Neural progenitor cell (in vitro differentiated cells): ENCODE measurements around the gene EDN2. TPM values are rescaled to one million over a fixed set of nuclear protein-coding genes. Genes with fewer than 3 reads are reported as not detected.

Experiments
- DNase-seq: peaks from one replicate; pipeline ENCODE4 v3.0.0-alpha.2; 2016; ENCODE audit warnings: low spot score
- H2AFZ ChIP-seq: fragments of 200-600 bp; sonication (generic); replicated peaks from 2 replicates; pipeline ENCODE4 v1.6.1; 2016; ENCODE audit warnings: antibody characterized with exemption
- H3F3A ChIP-seq: fragments of 200-600 bp; sonication (generic); 2 replicates; pipeline ENCODE4 v1.6.1; 2016; ENCODE audit warnings: antibody characterized with exemption, low read depth
- H3K27ac ChIP-seq: fragments of 200-600 bp; sonication (generic); 2 replicates; pipeline ENCODE4 v1.5.1; 2016; ENCODE audit warnings: mild to moderate bottlenecking
- H3K27me3 ChIP-seq: fragments of 200-600 bp; sonication (generic); 2 replicates; pipeline ENCODE4 v1.6.1; 2016; ENCODE audit warnings: mild to moderate bottlenecking, moderate library complexity
- H3K36me3 ChIP-seq: fragments of 200-600 bp; sonication (generic); 2 replicates; pipeline ENCODE4 v1.5.1; 2016
- H3K4me1 ChIP-seq: fragments of 200-600 bp; sonication (generic); 2 replicates; pipeline ENCODE4 v1.6.1; 2016; ENCODE audit warnings: mixed run types
- H3K4me2 ChIP-seq: fragments of 200-600 bp; sonication (generic); 2 replicates; pipeline ENCODE4 v1.6.1; 2016
- H3K4me3 ChIP-seq: fragments of 200-600 bp; sonication (generic); 2 replicates; pipeline ENCODE4 v1.5.1; 2016
- H3K79me2 ChIP-seq: fragments of 200-600 bp; sonication (generic); 2 replicates; pipeline ENCODE4 v1.6.1; 2016; ENCODE audit warnings: low read depth
- H3K9ac ChIP-seq: fragments of 200-600 bp; sonication (generic); 2 replicates; pipeline ENCODE4 v1.6.1; 2016
- H3K9me3 ChIP-seq: fragments of 200-600 bp; sonication (generic); 2 replicates; pipeline ENCODE4 v1.5.1; 2016; ENCODE audit warnings: low read depth
- H4K20me1 ChIP-seq: fragments of 200-600 bp; sonication (generic); 2 replicates; pipeline ENCODE4 v1.6.1; 2016; ENCODE audit warnings: low read depth
- H3K27ac Mint-ChIP-seq: 3 replicates; pipeline ENCODE4 v1.8.0; 2021; ENCODE audit warnings: mixed read lengths
- H3K27me3 Mint-ChIP-seq: 2 replicates; pipeline ENCODE4 v1.8.0; 2022; ENCODE audit warnings: low read depth, mild to moderate bottlenecking, inconsistent platforms, moderate library complexity, mixed read lengths; ENCODE audit not compliant: insufficient read depth
- H3K36me3 Mint-ChIP-seq: 3 replicates; pipeline ENCODE4 v1.8.0; 2021; ENCODE audit warnings: mixed read lengths
- H3K4me1 Mint-ChIP-seq: 3 replicates; pipeline ENCODE4 v1.8.0; 2021; ENCODE audit warnings: mixed read lengths
- H3K4me3 Mint-ChIP-seq: 3 replicates; pipeline ENCODE4 v1.8.0; 2021; ENCODE audit warnings: mild to moderate bottlenecking, moderate library complexity, mixed read lengths
- H3K9me3 Mint-ChIP-seq: 3 replicates; pipeline ENCODE4 v1.8.0; 2020; ENCODE audit warnings: mixed read lengths
- CTCF ChIP-seq: fragments of 200-600 bp; sonication (generic); IDR thresholded peaks from 2 replicates; pipeline ENCODE4 v1.5.1; 2017; ENCODE audit warnings: antibody characterized with exemption, mild to moderate bottlenecking
- EZH2 ChIP-seq: fragments of 200-600 bp; sonication (generic); IDR thresholded peaks from 2 replicates; pipeline ENCODE4 v1.6.1; 2017; ENCODE audit warnings: antibody characterized with exemption, mild to moderate bottlenecking, moderate library complexity
- EZH2phosphoT487 ChIP-seq: fragments of 200-600 bp; sonication (generic); IDR thresholded peaks from 2 replicates; pipeline ENCODE4 v1.6.1; 2017; ENCODE audit warnings: antibody characterized with exemption
- total RNA-seq: library from RNA; depleted of rRNA; stranded (reverse); fragments of >200 nt; gene quantifications from 2 replicates; pipeline ENCODE4 v1.2.3, GENCODE V29; 2015; ENCODE audit warnings: low replicate concordance

The EDN2 gene
- total RNA-seq, 1 donor from 2014 or later = not detected

GRCh38 chr1:41516168-41517061 is 31.9 kb upstream of the EDN2 start:
- Histone ChIP-seq H3K4me2 (peak overlapping the region; percentile 65), H2AFZ (peak overlapping the region; percentile 93), H3K9ac (no peak overlapping the region), H3K27ac (no peak overlapping the region), H3K27me3 (peaks cover 9% of the 10 kb centered on the region), H3K9me3 (no peaks in the 10 kb centered on the region), H3K4me1 (peaks cover 13% of the 10 kb centered on the region), H4K20me1 (no peaks in the 10 kb centered on the region), H3K4me3 (peak overlapping the region; percentile 20), H3K79me2 (no peaks in the 10 kb centered on the region), H3K36me3 (no peaks in the 10 kb centered on the region), H3F3A (no peaks in the 10 kb centered on the region)
- peaks cover 21% of the 10 kb centered on the region for H3K4me1 Mint-ChIP-seq
- H3K36me3 Mint-ChIP-seq = no peaks in the 10 kb centered on the region
- H3K27me3 Mint-ChIP-seq = peaks cover 8% of the 10 kb centered on the region
- peak overlapping the region; percentile 71 for H3K4me3 Mint-ChIP-seq
- no peaks in the 10 kb centered on the region for H3K9me3 Mint-ChIP-seq
- TF ChIP-seq CTCF = peak; percentile 82
- TF ChIP-seq EZH2phosphoT487 = no peak
- no peak for TF ChIP-seq EZH2
- H3K27ac Mint-ChIP-seq = peak overlapping the region; percentile 87
- DNase-seq = peak; percentile 91

GRCh38 chr1:41515778-41516167 is 31.3 kb upstream of the EDN2 start:
- no peak overlapping the region for H3K27ac Mint-ChIP-seq
- peaks cover 21% of the 10 kb centered on the region for H3K4me1 Mint-ChIP-seq

GRCh38 chr1:41515131-41515678 is 30.7 kb upstream of the EDN2 start:
- no peaks in the 10 kb centered on the region for H3K79me2 ChIP-seq
- TF ChIP-seq EZH2phosphoT487 = no peak
- no peak for TF ChIP-seq EZH2
- TF ChIP-seq CTCF = no peak
- H3K4me3 ChIP-seq = no peak overlapping the region
- no peak overlapping the region for H2AFZ ChIP-seq
- no peaks in the 10 kb centered on the region for H3F3A ChIP-seq
- no peaks in the 10 kb centered on the region for H3K36me3 ChIP-seq
- H3K27ac Mint-ChIP-seq = no peak overlapping the region
- H3K27me3 ChIP-seq = peaks cover 9% of the 10 kb centered on the region
- DNase-seq = no peak
- H4K20me1 ChIP-seq = no peaks in the 10 kb centered on the region
- H3K27me3 Mint-ChIP-seq = peaks cover 6% of the 10 kb centered on the region
- no peak overlapping the region for H3K9ac ChIP-seq
- H3K4me1 ChIP-seq = peaks cover 13% of the 10 kb centered on the region
- peak overlapping the region; percentile 38 for H3K4me3 Mint-ChIP-seq
- H3K4me1 Mint-ChIP-seq = peaks cover 21% of the 10 kb centered on the region
- H3K4me2 ChIP-seq = no peak overlapping the region
- no peaks in the 10 kb centered on the region for H3K9me3 Mint-ChIP-seq
- peaks cover under 1% of the 10 kb centered on the region for H3K36me3 Mint-ChIP-seq
- H3K27ac ChIP-seq = no peak overlapping the region
- no peaks in the 10 kb centered on the region for H3K9me3 ChIP-seq

More at GRCh38 chr1:41515778-41516167, 31.3 kb upstream of the EDN2 start:
- H3K9ac ChIP-seq = no peak overlapping the region
- Mint-ChIP-seq H3K4me3 (peak overlapping the region; percentile 48), H3K27me3 (peaks cover 6% of the 10 kb centered on the region), H3K36me3 (no peaks in the 10 kb centered on the region), H3K9me3 (no peaks in the 10 kb centered on the region)
- peak overlapping the region; percentile 65 for H3K4me2 ChIP-seq
- H3K4me3 ChIP-seq = no peak overlapping the region
- H3K27me3 ChIP-seq = peaks cover 9% of the 10 kb centered on the region
- no peaks in the 10 kb centered on the region for H3F3A ChIP-seq
- DNase-seq = no peak
- no peaks in the 10 kb centered on the region for H3K9me3 ChIP-seq
- H3K4me1 ChIP-seq = peaks cover 13% of the 10 kb centered on the region
- no peak overlapping the region for H3K27ac ChIP-seq
- no peaks in the 10 kb centered on the region for H3K36me3 ChIP-seq
- H2AFZ ChIP-seq = peak overlapping the region; percentile 68
- no peaks in the 10 kb centered on the region for H3K79me2 ChIP-seq
- H4K20me1 ChIP-seq = no peaks in the 10 kb centered on the region
- no peak for TF ChIP-seq CTCF
